Sigmoid colon (tissue), 4 donors: Measurements from ENCODE around the gene BCKDK.

Experiments
- CTCF ChIP-seq, 4 experiments: fragments of 450-650 bp in 3 of 4; fragments of 200-600 bp in 1 of 4; IDR thresholded peaks; one replicate each; pipeline ENCODE4 v1.5.1; 2016 to 2019; ENCODE audit warnings: antibody characterized with exemption in 4 of 4, mild to moderate bottlenecking in 3 of 4, moderate library complexity in 2 of 4
- EP300 ChIP-seq, 4 donors: sonication (generic); formaldehyde crosslinking; IDR thresholded peaks; one replicate each; pipeline ENCODE4 v1.6.1; 2017; ENCODE audit warnings: antibody characterized with exemption in 4 of 4

GRCh38 chr16:31076319-31076718, 31.9 kb upstream of the BCKDK start:
- no peak for TF ChIP-seq CTCF (IDR thresholded peaks at IDR 0.05)
- TF ChIP-seq EP300 (IDR thresholded peaks at IDR 0.05): no peak
